ENCODE measurements around the gene DOCK2. TPM values are rescaled to one million over a fixed set of nuclear protein-coding genes. Genes with fewer than 3 reads are reported as not detected.
"Not testable (repeated sequence)": the region's sequence is repeated elsewhere in the genome, so short reads cannot be mapped to it uniquely, and the experiment has no call there.

DOCK2 gene
- 2.8 TPM for polyA plus RNA-seq (2013, experiment 1 of 2; ENCODE audit: insufficient read length)
- polyA plus RNA-seq (2013, experiment 2 of 2; ENCODE audit: insufficient read length) = 1.1 TPM

DNA sequence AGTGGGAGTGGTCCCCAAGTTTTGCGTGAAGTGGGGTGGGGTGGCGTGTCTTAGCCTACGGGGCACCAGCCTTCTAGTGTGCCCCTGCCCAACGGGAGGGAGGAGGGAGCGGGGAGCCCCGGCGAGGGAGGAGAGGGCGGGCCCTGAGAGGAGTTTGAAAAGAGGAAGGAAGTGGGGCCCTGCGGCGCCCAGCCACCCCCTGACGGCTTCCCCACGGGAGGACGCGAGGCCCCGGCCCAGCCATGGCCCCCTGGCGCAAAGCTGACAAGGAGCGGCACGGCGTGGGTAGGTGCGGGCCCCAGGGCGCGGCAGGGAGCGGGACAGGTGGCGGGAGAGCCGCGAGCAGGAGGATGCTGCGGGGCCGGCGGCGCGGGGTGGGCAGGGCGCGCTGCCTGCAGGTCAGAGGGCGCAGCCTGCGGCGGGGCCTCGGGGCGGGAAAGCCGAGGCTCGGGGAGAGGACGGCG, at the start of gene DOCK2:
TSS of gene DOCK2 (plus strand) at position 191 of the 464 bp plus-strand sequence. CDS start at position 243, 52 bp downstream.
- no peak for DNase-seq

DNA sequence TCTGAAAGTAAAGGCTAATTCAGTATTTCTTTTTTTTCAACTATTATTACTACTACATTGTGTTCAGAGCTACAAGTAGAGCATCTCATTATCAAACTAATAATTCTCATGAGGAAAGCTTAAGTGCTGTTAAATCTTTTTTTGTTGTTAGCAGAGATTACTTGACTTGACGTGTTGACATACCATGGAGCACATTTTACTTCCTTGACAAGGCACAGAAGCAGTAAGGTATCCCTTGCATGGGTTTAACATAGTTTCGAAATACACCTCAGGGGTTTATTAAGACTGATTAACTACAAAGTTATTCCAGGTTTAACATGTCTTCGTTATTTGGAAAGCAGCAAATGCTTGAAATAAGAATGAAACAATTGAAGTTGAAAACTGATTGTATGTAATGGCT, 46.5 kb upstream of the DOCK2 start:
- no peak for DNase-seq

DNA sequence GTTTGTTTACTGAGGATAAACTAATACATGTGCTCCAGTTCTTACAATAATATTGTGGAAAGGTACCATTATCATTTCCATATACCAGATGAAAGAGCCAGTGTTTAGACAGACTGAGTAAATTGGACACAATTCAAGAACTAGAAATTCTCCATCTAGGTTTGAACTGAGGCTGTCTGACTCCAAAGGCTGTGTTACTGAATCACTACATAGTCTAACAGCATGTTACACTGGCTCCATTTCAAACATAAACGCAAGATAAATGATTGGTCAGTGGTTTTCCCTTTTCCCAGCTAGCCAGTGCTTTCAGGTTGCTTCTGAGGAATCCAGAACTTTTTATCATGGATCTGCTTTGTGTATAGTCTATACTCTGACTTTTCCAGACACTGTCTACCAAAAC, 45.4 kb upstream of the DOCK2 start:
- no peak for DNase-seq

DNA sequence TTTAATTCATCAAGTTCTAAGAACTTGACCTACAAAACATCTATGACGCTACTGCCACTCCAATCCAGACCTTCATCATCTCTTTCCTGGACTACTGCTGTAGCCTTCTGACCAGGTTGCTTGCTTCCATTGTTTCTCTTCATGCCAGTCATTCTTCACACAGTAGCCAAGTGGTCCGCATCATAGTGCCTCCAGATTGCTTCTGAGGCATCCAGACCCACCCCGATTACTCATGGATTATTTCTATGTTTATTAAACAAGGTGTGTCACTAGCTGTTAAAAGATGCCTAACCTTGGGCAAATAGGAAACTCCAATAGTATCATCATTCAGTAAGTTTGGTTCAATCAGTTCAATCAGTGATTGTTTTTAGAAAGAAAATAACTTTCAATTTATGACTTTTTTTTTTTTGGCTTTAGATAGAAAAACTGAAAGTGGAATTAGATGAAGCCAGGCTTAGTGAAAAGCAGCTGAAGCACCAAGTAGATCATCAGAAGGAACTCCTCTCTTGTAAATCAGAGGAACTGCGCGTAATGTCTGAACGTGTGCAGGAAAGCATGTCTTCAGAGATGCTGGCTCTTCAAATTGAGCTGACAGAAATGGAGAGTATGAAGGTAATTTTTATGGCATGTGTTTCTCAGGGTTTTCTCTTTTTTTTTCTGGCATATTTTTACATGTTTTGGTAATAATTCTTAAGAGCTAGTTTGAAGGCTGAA, 44.0 kb upstream of the DOCK2 start:
- no peak for DNase-seq

DNA sequence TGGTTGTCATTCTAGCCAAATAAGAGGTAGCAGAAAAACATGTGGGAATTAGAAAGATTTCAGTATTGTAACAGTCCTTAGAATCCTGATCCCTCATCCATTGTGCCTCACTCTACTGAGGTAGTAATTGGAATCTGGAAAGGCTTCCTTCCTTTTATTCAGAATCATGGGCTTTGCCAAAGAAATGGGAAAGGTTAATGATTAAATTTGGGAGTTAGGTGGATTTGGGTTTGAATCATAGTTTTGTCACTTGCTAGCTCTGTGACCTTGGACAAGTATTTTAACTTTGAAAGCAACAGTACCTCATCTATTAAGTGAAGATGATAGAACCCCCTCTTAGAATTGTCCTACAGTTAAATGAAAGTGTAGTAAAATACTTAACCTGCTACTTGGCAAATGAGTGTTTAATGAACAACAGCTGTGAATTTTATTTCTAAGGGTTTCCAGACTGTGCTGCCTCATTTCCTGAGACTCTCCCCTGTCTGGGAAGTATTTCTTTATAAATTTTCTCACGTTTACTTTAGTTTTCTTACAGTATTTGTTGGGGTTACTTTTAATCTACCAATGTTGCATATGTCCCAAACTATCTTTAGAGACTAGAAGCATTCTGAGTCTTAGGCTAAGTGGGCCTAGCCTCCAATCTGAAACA, 41.8 kb upstream of the DOCK2 start:
- DNase-seq = peak; percentile 27

DNA sequence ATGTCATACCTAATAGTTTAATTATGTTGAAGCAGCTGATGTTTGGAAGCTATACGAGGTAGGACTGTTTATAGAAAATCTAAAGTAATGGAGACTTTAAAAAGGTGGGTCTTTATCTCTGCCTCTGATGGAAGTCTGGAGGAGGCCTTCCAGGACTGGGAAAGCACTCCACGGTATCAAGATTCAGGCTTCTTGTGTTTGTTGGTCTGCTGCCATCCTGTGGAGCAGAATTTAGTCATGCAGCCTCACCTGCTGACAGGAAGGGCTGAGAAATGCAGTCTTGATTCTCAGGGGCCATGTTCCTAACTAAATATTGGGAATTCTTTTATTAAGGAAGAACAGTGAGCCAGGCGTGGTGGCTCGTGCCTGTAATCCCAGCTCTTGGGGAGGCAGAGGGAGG, 37.6 kb upstream of the DOCK2 start:
- peak; percentile 33 for DNase-seq

DNA sequence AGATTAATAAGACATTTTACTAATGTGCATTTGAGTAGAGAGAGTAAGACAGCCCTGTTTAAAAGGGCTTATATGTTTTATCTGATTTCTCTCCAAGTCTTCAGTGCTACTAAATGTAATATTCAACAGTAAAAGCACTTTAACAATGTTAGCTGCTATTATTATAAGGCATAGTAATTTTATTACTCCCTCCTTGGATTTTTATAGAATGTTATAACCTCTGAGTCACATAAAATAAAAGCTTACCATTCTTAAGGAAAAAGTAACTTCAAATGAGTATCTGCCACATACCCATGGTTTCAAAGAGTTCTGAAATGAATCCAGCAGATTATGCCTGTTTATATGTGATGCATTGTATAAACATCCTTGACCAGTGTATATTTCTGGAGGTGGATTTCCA, 34.5 kb upstream of the DOCK2 start:
- peak; percentile 90 for DNase-seq

DNA sequence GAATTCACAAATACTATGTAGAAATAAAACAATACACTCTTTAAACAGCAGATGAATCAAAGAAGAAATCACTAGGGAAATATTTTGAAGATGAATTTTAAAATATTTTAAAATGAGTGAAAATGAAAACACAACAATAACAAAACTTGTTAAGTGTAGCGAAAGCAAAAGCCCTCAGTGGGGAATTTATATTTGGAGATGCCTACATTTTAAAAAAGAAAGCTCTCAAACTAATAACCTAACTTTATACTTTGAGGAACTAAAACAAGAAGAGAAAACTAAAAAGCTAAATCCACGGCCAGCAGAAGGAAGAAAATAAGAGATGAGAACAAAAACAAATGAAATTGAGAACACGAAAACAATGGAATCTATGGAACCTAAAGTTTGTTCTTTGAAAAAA, 30.8 kb upstream of the DOCK2 start:
- no peak for DNase-seq

DNA sequence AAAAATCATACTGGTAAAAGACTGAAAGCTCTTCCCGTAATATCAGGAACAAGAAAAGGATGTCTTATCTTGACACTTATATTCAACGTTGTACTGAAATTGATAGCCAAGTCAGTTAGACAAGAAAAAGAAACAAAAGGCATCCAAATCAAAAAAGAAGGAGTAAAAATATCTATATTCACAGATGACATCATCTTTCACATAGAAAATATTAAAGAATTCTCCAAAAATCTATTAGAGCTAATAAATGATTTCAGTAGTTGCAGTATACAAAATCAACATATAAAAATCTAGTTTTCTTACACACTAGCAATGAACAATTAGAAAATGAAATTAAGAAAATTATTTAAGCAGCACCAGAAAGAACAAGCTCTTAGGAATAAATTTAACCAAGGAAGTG, 29.2 kb upstream of the DOCK2 start:
- no peak for DNase-seq

DNA sequence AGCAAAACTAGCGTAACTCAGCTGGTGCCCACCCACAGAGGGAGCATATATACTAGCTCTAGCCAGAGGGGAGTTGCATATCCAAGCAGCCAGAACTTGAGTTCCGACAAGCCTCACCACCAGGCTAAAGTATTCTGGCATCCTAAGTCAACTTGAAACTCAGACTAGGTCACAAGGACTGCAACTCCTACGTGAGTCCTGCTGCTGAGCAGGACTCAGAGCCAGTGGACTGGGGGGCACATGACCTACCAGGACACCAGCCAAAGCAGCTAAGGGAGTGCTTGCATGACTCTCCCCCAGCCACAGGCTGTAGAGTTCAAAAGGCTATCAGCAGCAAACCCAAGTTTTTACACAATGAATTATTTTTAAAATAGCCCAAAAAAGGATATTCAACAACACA, 27.4 kb upstream of the DOCK2 start:
- DNase-seq = no peak

DNA sequence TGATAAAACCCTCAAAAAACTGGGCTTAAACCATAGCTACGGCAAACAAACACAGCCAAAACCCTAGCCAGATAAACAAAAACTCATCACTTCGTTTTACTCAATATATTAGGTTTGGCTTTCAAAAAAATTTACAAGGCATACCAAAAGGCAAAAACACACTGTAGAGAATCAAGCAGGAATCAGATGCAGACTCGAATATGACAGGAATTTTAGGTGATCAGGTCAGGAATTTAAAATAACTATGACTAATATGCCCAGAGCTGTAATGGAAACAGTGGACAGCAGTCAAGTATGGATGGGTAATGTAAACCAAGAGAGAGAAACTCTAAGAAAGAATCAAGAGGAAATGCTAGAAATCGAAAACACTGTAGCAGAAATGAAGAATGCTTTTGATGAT, 26.5 kb upstream of the DOCK2 start:
- DNase-seq = peak; percentile 71

DNA sequence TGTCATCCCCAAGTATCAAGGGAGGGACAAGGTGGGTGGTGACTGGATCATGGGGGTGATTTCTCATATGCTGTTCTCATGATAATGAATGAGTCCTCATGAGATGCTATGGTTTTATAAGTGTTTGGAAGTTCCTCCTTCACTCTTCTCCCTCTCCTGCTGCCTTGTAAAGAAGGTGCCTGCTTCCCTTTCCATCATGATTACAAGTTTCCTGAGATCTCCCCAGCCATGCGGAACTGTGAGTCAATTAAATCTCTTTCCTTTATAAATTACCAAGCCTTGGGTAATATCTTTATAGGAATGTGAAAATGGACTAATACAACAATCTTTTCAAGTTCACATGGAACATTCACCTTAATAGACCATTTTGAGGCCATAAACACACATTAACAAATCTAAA, 21.5 kb upstream of the DOCK2 start:
- DNase-seq = no peak

DNA sequence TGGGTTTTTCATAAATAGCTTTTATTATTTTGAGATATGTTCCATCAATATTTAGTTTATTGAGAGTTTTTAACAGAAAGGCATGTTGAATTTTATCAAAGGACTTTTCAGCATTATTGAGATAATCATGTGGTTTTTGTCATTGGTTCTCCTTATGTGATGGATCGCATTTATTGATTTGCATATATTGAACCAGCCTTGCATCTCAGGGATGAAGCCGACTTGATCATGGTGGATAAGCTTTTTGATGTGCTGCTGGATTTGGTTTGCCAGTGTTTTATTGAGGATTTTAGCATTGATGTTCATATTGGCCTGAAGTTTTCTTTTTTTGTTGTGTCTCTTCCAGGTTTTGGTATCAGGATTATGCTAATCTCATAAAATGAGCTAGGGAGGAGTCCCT, 12.8 kb upstream of the DOCK2 start:
- DNase-seq = not testable (repeated sequence)

DNA sequence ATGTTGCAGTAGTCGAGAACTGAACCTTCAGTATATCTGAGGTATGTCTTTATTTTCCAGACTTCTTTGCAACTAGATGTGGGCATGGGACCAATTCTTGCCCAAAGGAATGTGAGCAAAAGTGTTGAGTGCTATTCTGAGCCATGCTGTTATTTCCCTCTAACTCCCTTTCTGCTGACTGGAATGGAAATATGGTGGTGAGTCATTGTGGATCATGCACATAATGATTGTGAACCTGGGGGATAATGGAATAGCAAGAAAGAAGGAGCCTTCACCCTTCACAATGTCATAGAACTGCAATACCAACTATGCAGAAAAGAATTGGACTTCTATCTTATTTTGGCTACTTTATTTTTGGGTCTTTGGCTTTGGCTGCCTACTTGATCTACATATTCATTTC, 10.3 kb upstream of the DOCK2 start:
- DNase-seq = peak; percentile 98

DNA sequence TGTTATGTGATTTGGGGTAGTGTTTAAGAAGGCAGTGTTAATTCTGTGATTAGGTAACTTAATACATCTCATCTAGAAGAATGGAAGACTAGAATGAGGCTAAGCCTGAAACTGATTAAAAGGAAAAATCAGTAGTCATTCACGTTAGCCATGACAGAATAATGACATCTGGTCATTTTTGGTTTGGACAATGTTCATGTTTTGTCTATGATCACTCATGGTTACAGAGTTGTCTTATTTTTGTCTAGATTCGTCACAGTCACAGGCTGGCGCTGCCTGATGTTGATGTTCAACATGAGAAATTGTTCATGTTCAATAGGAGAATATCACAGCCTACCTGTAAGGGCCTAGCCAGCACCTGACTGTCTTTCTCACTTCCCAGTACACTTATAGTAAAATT, 9.5 kb upstream of the DOCK2 start:
- DNase-seq = no peak

DNA sequence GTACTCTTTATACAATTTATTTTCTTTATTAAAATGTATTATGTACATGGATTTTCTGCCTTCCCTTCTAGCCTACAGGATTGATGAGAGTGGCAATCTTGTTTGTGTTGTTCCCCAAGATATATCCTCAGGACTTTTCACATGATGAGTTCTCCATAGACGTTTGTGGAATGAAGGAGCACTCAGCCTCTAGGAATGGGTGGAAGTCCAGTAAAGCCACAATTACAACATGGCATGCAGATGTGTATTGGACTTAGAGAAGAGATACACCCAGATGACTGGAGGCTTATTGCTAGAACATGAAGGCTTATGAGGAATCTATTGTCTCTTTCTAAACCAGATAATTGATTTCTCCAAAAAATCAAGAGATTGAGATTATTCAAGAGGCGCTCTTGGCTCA, 8.2 kb upstream of the DOCK2 start:
- peak; percentile 91 for DNase-seq

DNA sequence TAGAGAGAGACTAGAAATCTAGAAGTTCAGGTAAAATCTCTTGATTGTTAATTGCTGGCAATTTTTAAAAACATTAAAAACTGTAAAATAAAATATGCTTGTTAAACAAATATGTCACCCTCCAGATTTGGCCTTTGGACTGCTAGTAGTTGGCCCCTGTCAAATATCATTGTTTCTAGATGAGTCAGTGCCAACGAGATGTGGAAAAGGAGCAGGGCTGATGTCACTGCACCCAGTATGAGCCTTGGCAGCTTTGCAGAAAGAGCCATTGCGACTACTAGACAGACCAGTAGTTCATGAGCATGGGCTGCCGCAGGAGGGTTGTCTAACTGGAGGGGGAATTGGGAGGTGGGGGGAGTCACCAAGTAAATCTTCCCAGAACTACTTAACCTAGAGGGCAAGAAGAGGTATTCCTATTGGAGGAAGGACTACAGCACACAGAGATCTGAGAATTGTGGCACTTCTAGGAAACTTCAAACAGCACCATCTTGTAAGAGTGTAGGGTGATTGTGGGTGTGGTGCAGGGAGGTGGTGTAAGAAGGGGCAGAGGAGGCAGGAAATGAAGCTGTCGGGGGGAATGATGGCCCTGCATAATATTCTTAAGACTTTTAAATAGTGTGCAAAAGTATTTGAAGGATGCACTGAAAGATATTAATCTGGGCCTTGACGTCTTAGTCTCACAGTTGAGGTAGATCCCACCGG, 7.1 kb upstream of the DOCK2 start:
- DNase-seq = peak; percentile 94

DNA sequence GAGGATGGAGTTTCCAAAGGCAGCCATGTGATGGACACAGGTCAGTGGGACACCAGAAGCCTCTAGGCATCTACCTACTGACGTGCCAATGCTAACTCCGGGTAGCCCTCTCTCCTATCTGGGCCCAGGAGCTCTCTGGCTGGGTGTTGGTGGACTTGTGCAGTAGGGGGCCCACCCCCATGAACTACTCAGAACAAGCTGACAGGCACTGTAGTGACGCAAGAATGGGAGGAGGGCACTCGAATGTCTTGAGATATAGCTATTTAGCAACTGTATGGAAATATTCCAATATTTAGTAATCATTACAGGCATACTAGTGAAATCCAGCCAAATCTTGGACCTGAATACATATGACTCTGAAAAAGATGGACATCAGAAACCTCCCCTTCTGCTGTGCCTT, 5.7 kb upstream of the DOCK2 start:
- no peak for DNase-seq

DNA sequence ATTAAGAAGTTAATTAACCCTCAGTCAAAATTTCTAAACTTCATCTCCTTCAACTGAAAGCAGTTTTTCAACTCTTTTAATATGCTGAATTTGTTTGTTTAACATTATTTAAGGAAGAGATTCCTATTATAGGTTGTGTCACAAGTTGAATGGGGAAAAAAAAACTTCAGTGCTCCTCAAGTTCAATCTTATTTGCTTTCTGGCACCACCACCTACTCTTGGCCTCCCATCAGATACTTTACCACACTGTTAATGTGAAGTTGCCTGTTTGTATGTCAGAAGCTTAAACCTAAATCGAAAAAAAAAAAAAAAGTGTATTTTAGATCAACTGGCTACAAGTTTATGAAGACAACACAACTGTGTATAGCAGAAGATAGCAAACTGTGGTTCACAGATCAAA, 4.1 kb upstream of the DOCK2 start:
- no peak for DNase-seq

DNA sequence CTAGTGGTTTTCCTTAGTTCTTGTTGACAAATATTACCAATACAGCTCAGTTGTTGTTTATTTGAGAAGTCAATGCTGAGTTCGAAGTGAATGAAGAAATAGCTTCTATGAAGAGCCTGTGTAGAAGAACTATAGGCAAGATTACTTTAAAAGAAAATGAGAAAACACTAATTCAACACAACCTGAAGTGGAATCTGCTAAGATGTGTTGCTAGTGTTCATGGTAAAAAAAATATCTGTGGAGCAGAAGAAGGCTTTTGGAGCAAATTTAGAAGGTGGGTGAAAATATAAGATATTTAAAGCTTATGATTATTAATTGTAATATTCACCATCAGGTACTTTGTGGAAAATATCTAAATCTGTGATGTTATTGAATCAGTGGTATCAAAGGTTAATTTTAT, 2.5 kb upstream of the DOCK2 start:
- DNase-seq = no peak

DNA sequence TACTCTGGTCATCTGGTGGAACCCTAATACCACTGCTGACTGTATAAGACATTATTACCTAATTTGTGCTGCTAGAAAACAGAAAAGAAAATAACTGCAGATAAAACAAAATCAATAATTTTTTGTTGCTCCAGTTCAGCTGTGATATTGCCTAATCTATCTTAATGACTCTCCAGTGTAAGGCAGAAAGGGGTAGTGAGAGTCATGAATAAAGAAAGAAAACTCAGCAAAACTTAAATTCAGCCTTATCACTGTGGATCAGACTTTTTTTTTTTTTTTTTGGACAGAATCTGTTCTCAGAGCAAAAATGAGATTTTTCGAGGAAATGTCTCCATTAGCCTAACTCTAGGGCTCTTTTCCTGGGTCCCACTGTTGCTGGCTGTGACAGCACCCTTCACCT, 1.1 kb upstream of the DOCK2 start:
- DNase-seq = no peak

DNA sequence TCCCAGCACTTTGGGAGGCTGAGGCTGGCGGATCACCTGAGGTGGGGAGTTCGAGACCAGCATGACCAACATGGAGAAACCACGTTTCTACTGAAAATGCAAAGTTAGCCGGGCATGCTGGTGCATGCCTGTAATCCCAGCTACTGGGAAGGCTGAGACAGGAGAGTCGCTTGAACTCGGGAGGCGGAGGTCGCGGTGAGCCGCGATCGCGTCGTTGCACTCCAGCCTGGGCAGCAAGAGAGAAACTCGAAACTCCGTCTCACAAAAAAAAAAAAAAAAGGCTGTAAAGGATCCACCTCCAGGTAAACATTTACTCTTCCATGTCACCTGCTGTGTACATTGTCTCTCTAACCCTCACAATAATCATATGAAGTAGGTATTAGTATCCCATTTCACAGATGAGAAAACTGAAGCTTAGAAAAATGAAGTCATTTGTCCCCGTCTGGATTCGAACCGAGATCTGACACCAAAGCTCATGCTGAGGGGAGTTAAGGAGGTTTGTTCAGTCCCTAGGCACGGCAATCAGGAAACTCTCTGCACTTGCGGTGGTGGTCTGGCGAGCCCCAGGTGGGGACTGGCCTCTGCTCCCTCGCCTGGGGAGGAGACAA, 494 bp upstream of the DOCK2 start:
- DNase-seq = no peak

DNA sequence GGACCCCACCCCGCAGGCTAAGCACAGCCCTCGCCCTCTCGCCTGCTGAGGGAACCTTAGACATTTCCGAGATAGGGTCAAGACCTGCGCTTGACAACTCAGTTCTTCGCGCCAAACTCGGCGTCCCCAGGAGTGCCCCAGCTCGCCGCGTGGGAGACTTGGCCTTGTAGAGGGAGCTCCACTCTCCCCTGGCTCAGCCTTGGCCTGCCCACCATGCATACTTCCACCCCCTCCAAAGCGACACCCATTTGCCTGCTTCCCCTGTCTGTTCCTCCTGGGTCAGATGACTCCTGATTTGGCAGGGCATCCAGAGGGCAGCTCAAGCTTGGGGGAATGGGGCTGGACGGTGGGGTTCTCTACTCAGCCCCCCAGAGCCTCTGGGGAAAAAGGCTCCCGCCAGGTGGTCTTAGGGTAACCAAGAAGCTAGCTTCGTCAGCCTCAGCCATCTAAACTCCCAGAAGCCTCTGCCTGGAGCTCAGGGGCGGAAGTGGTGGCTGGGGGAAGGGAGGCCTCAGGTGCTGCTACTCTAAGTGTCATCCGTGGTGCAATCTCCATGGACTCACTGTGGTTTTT, 560 bp downstream of the DOCK2 start:
- no peak for DNase-seq
